Stimulated activated naive CD8-positive, alpha-beta T cell treated with anti-CD3 and anti-CD28 coated beads, Interleukin-15, amount 100 ng/mL, for 72 hours (primary cell): ENCODE results near the gene ARL16.

ENCODE experiments used
- ATAC-seq: fragments of 150-1000 bp; cut with Tn5 transposase; 2 replicates; pipeline ENCODE4 v1.10.0; 2021; ENCODE audit warnings: mild to moderate bottlenecking, moderate library complexity
- DNase-seq, 2 donors: peaks; one replicate each; pipeline ENCODE4 v3.0.0; 2021 to 2022
- H3K27ac Mint-ChIP-seq, 2 donors: one replicate each; pipeline ENCODE4 v1.8.0; 2022; ENCODE audit warnings: mild to moderate bottlenecking in 2 of 2, mixed read lengths in 2 of 2, moderate library complexity in 2 of 2
- H3K27me3 Mint-ChIP-seq: one replicate; pipeline ENCODE4 v1.8.0; 2022; ENCODE audit warnings: mixed read lengths
- H3K4me1 Mint-ChIP-seq: one replicate; pipeline ENCODE4 v1.8.0; 2022; ENCODE audit warnings: mild to moderate bottlenecking, mixed read lengths
- H3K4me3 Mint-ChIP-seq, 2 donors: one replicate each; pipeline ENCODE4 v1.8.0; 2022; ENCODE audit warnings: mild to moderate bottlenecking in 2 of 2, mixed read lengths in 2 of 2, moderate library complexity in 1 of 2
- H3K9me3 Mint-ChIP-seq, 2 donors: one replicate each; pipeline ENCODE4 v1.8.0; 2022; ENCODE audit warnings: mixed read lengths in 2 of 2

The ARL16 gene

DNA sequence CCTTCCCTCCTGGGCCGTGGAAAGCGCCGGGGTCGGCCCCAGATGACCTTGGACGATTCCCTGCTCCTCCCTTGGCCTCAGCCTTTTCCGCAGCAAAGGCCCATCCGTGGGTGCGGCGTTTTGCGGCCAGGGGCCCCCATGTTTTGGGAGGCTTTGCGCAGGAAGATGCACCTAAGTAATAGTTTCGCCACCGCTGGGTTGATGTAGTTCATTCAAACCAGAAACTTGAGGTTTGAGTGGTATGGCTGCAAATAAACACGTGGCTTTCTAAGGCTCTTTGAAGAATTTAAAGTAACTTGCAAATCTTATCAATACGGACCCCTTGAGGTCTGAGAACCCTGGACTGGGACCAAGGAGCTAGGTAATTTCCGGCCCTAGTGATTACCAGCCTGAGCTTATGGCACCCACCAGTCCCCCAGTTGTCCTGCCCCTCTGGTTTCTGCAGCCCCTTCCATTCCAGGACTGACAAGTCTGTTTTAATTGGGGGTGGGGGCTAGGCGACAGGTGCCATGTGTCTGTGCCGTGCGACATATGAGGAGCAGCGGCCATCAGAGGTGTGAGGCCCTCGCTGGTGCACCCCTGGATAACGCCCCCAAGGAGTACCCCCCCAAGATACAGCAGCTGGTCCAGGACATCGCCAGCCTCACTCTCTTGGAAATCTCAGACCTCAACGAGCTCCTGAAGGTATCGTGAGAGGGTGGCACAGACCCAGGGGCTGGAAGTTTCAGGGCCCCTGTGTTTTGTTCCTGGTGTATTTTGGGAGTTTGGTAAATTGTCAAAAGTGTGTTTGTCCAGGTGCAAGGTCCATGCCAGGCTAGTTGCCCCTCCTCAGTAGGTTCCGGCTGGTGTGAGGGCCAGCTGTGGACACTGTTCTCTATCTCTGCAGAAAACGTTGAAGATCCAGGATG lies 20.4 kb upstream of the ARL16 start:
- H3K27me3 Mint-ChIP-seq = no peaks in the 10 kb centered on the region
- peak overlapping the region; percentile 94 to 97 for H3K4me3 Mint-ChIP-seq
- peak; percentile 24 for ATAC-seq
- peaks cover 61% of the 10 kb centered on the region for H3K4me1 Mint-ChIP-seq
- H3K9me3 Mint-ChIP-seq = no peaks in the 10 kb centered on the region
- peak overlapping the region; percentile 40 to 67 for H3K27ac Mint-ChIP-seq
- DNase-seq = peak in 1 of 2 donors; percentile 47

DNA sequence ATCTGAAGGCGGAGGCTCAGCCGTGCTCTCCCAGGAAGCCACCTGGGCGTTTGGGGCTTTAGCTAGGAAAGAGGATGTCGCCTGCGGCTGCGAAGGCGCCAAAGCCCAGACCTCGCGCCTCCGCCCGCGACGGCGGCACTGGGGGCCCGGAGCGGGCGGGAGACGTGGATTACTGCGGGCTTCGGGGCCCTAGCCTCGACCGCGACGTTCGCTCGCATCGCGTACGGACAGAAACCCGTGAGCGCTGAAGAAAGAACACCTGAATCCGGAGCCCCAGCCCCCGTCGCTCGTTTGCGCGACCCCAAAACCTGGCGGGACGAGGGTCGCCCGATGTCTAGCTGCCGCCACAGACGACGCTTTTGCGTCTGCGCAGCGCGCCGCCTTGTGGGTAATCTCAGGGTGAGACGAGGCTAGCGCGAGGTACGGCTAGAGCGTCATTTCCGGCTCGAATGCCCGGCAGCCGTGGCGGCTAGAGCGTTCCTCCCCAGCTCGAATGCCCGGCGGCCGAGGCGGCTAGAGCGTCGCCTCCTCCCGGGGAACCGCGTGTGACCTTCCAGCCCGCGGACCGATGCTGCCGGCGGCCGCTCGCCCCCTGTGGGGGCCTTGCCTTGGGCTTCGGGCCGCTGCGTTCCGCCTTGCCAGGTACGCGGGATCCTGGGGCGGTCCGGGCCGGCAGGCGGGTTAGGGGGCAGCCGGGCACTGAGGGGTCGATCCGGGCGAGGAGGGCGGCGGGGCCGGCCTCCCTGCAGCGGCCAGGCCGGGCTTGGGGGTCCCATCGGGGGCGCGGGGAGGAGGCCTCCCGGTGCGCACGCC lies 19.5 kb upstream of the ARL16 start, which contains the start of gene MRPL12:
Gene MRPL12 (plus strand): TSS at position 434 of the 813 bp plus-strand sequence. CDS start 135 bp downstream, at position 569.
- Mint-ChIP-seq H3K27ac (peak within 1 kb of the TSS; percentile 98 to 99), H3K9me3 (no peaks in the 10 kb centered on the region)

DNA sequence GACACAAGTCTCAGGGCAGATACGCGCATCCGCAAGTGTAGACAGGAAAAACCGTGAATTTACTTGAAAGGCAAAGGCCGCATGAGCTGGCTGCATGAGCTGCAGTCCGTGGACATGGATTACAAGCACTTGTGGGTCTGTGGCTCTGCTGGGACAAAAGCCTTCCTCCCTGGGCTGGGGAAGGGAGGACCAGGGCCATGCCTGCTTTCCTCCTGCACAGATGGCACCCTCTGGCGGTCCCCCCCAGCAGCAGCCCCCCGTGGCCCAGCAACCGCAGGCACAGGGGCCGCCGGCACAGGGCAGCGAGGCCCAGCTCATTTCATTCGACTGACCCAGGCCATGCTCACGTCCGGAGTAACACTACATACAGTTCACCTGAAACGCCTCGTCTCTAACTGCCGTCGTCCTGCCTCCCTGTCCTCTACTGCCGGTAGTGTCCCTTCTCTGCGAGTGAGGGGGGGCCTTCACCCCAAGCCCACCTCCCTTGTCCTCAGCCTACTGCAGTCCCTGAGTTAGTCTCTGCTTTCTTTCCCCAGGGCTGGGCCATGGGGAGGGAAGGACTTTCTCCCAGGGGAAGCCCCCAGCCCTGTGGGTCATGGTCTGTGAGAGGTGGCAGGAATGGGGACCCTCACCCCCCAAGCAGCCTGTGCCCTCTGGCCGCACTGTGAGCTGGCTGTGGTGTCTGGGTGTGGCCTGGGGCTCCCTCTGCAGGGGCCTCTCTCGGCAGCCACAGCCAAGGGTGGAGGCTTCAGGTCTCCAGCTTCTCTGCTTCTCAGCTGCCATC lies 17.9 kb upstream of the ARL16 start:
- ATAC-seq = no peak
- Mint-ChIP-seq H3K4me1 (peaks cover 61% of the 10 kb centered on the region), H3K27ac (peak overlapping the region; percentile 87 to 99), H3K9me3 (no peaks in the 10 kb centered on the region), H3K4me3 (peak overlapping the region; percentile 94 to 97), H3K27me3 (no peaks in the 10 kb centered on the region)
- DNase-seq = no peak

More for the DNA sequence above, 19.5 kb upstream of the ARL16 start, which contains the start of gene MRPL12:
- peak; percentile 92 for ATAC-seq
- DNase-seq = peak; percentile 85 to 89
- Mint-ChIP-seq H3K4me1 (peaks cover 61% of the 10 kb centered on the region), H3K4me3 (peak within 1 kb of the TSS; percentile 94 to 97), H3K27me3 (no peaks in the 10 kb centered on the region)

DNA sequence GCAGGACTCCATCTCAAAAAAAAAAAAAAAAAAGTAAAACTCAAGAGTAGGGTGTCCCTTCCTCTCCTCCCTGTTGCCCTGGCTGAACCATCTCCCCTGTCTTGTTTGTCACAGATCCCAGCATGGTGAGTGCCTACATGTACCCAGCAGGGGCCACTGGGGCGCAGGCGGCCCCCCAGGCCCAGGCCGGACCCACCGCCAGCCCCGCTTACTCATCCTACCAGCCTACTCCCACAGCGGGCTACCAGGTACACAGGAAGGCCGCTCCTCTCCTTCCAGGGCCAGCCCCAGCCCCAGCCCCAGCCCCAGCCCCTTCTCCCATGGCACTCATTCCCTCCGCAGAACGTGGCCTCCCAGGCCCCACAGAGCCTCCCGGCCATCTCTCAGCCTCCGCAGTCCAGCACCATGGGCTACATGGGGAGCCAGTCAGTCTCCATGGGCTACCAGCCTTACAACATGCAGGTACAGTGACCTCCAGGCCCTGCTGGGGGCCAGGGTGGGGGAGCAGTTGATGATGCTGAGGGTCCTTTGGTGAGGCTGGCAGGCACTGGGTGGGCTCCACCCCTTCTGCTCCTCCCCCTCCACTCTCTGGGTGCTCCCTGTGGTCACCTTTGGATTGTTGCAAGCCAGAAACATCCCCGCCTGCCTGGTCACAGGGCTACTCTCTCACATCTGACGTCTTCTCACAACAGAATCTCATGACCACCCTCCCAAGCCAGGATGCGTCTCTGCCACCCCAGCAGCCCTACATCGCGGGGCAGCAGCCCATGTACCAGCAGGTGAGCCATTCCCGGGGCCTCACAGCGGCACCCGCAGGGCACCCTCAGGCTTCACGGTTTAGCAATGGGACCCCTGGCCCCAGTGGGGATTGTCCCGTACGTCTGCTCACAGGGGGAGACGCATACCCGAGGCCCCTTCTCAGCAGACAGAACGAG lies 17.0 kb upstream of the ARL16 start:
- peak overlapping the region in 1 of 2 donors; percentile 99 for H3K27ac Mint-ChIP-seq
- H3K27me3 Mint-ChIP-seq = no peaks in the 10 kb centered on the region
- H3K4me1 Mint-ChIP-seq = peaks cover 52% of the 10 kb centered on the region
- DNase-seq = no peak
- H3K9me3 Mint-ChIP-seq = no peaks in the 10 kb centered on the region
- H3K4me3 Mint-ChIP-seq = peak overlapping the region; percentile 41 to 97
- ATAC-seq = no peak

DNA sequence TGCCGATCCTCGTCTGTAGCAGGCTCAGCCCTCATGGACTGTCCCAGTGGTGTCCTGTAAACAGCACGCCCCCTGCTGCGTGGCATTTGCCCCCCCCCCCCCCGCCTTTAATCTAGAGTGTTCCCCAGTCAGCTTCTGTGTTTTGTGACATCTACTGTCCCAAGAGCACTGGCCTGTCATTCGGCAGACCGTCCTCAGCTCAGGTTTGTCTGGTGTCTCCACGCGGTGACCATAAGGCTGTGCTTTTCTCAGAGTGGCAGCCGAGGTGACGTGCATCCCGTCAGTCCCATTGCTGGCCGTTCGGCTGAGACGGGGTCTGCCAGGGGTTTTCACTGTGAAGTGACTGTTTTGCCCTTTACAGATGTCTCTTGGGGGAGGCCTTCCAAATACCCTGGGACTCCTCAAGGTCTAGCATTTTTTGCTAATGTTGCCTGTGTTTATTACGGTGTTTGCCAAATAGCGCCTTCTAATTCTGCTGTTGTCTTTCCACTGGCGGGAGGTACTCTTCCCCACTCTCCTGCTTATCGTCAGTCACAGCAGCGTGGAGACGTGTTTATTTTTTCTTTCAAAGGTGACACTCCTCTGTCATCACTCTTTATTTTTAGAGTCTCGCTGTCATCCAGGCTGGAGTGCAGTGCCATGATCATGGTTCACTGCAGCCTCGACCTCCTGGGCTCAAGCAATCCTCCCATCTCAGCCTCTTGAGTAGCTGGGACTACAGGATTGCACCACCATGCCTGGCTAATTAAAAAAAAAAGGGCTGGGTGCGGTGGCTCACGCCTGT lies 13.9 kb upstream of the ARL16 start:
- Mint-ChIP-seq H3K4me3 (no peak overlapping the region), H3K4me1 (peaks cover 33% of the 10 kb centered on the region), H3K9me3 (no peaks in the 10 kb centered on the region), H3K27me3 (no peaks in the 10 kb centered on the region), H3K27ac (no peak overlapping the region)
- DNase-seq (no peak), ATAC-seq (no peak)

DNA sequence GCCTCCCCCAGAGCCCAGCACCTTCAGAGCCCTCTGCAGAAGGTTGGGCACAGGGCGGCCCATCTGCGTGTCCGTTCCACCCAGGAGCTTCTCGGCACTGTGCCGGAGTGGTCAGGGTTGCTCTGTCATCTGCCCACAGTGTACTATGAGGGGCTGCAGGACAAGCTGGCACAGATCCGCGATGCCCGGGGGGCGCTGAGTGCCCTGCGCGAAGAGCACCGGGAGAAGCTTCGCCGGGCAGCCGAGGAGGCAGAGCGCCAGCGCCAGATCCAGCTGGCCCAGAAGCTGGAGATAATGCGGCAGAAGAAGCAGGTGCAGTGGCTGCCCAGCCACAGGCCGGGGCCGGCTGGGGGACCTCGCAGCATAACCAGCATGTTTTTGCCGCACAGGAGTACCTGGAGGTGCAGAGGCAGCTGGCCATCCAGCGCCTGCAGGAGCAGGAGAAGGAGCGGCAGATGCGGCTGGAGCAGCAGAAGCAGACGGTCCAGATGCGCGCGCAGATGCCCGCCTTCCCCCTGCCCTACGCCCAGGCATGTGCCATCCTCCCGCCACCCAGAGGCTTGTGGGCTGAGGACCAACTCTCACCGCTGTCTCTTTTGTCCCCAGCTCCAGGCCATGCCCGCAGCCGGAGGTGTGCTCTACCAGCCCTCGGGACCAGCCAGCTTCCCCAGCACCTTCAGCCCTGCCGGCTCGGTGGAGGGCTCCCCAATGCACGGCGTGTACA lies 12.8 kb upstream of the ARL16 start:
- Mint-ChIP-seq H3K4me3 (no peak overlapping the region), H3K27me3 (no peaks in the 10 kb centered on the region), H3K27ac (no peak overlapping the region), H3K9me3 (no peaks in the 10 kb centered on the region), H3K4me1 (peaks cover 23% of the 10 kb centered on the region)
- peak; percentile 22 for ATAC-seq
- no peak for DNase-seq

DNA sequence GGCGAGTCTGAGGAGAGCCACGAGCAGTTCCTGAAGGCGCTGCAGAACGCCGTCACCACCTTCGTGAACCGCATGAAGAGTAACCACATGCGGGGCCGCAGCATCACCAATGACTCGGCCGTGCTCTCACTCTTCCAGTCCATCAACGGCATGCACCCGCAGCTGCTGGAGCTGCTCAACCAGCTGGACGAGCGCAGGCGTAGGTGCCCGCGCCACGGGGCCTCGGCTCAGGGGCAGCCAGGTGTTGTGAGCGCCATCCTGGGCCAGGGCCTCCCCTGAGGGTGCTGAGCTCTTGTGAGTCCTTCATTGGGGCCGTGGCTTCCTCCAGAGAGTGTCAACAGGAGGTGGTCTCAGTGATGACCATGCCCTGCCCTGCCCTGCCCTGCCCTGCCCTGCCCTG lies 12.2 kb upstream of the ARL16 start:
- Mint-ChIP-seq H3K27ac (no peak overlapping the region), H3K27me3 (no peaks in the 10 kb centered on the region), H3K4me3 (no peak overlapping the region), H3K9me3 (no peaks in the 10 kb centered on the region), H3K4me1 (peaks cover 17% of the 10 kb centered on the region)
- peak; percentile 14 for ATAC-seq
- DNase-seq = no peak

DNA sequence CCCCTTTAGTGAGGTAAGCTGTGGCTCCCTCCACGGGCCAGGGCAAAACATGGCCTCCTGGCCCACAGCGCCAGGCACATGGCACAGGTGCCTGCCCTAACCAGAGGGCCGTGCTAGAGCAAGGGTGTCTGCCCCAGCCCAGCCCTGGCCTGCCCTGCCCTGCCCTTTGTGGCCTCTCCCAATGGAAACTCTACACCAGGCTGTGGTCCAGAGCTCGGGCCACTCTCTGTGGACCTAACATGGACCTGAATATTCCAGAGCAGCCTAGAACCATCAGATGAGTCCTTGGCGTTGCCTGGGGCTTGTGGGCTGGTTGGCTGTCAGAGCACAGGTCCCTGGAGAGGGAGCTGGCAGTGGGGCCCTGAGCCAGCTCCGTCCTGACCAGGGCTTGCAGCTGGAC lies 11.6 kb upstream of the ARL16 start:
- Mint-ChIP-seq H3K27me3 (no peaks in the 10 kb centered on the region), H3K4me3 (no peak overlapping the region), H3K9me3 (no peaks in the 10 kb centered on the region), H3K4me1 (peaks cover 11% of the 10 kb centered on the region), H3K27ac (no peak overlapping the region)
- ATAC-seq (no peak), DNase-seq (no peak)

DNA sequence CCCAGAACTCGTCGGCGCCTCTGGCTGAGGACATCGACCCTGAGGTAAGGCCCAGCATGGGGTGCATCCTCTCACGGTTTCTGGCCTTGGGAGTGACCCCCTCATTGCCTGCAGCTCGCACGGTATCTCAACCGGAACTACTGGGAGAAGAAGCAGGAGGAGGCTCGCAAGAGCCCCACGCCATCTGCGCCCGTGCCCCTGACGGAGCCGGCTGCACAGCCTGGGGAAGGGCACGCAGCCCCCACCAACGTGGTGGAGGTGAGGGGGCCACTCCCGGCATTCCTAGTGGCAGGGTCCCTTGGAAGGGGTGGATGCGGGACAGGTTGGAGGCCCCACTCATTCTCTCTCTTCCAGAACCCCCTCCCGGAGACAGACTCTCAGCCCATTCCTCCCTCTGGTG lies 11.2 kb upstream of the ARL16 start:
- peaks cover 11% of the 10 kb centered on the region for H3K4me1 Mint-ChIP-seq
- no peak for DNase-seq
- H3K4me3 Mint-ChIP-seq = no peak overlapping the region
- no peak for ATAC-seq
- H3K9me3 Mint-ChIP-seq = no peaks in the 10 kb centered on the region
- no peaks in the 10 kb centered on the region for H3K27me3 Mint-ChIP-seq
- H3K27ac Mint-ChIP-seq = no peak overlapping the region

DNA sequence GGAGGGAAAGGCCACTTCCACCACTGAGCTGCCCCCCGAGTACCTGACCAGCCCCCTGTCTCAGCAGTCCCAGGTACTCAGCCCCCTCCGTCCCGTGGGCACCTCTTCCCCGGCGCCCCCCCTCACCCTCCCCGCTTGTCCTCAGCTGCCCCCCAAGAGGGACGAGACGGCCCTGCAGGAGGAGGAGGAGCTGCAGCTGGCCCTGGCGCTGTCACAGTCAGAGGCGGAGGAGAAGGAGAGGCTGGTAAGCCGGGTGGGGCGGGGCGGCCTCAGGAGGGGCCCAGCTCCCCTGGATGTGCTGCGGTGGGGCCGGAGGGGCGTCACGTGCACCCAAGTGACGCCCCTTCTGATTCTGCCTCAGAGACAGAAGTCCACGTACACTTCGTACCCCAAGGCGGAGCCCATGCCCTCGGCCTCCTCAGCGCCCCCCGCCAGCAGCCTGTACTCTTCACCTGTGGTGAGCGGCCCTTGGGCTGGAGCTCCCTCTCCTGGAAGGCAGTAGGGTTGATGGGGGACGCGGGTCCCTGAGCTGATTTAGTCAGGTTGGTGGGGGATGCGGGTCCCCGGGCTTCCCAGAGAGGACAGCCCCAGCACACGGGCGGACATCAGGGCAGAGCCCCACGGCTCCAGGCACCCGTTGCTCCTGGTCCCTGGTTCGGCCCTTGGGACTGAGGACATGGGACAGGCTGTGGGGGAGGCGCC lies 10.1 kb upstream of the ARL16 start:
- H3K27me3 Mint-ChIP-seq = no peaks in the 10 kb centered on the region
- H3K4me1 Mint-ChIP-seq = peaks cover 20% of the 10 kb centered on the region
- ATAC-seq = peak; percentile 17
- no peak overlapping the region for H3K4me3 Mint-ChIP-seq
- H3K9me3 Mint-ChIP-seq = no peaks in the 10 kb centered on the region
- H3K27ac Mint-ChIP-seq = peak overlapping the region in 1 of 2 donors; percentile 59
- DNase-seq = no peak

DNA sequence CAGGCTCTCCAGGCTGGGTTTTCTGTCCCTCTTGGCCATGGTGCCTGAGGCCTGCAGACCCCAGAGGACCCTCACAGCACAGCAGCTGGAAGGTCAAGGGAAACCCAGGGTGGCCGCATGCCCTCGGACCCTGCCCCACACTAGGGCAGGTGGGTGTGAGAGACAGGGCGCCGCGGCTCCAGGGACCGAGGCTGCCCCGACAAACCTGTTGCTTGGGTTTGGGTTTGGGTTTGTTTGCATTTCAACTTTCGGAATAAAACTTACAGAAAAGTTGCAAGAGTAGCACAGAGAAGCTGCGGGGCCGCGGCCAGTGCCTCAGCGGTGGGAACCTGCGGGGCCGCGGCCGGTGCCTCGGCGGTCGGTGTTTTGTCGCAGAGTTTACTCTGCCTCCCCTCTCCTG lies 8.0 kb upstream of the ARL16 start:
- ATAC-seq = no peak
- H3K27me3 Mint-ChIP-seq = no peaks in the 10 kb centered on the region
- no peak for DNase-seq
- H3K4me3 Mint-ChIP-seq = no peak overlapping the region
- peaks cover 22% of the 10 kb centered on the region for H3K4me1 Mint-ChIP-seq
- H3K9me3 Mint-ChIP-seq = no peaks in the 10 kb centered on the region
- no peak overlapping the region for H3K27ac Mint-ChIP-seq

DNA sequence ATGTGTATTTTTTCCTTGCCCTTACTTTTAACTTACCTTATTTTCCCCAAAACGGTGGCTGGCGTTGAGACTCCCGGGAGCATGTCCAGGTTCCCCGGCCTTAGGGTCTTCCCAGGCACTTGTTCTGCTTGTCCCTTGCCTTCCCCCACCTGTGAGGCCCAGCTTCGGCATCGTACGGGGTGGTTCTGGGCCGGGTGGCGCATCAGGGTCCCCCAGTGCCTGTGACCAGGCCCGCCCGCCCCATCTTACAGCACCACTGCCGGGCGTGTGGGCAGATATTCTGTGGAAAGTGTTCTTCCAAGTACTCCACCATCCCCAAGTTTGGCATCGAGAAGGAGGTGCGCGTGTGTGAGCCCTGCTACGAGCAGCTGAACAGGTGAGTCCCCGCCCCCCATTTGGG lies 7.6 kb upstream of the ARL16 start:
- Mint-ChIP-seq H3K27ac (peak overlapping the region in 1 of 2 donors; percentile 64), H3K27me3 (no peaks in the 10 kb centered on the region), H3K9me3 (no peaks in the 10 kb centered on the region), H3K4me3 (no peak overlapping the region), H3K4me1 (peaks cover 26% of the 10 kb centered on the region)
- ATAC-seq (no peak), DNase-seq (no peak)

DNA sequence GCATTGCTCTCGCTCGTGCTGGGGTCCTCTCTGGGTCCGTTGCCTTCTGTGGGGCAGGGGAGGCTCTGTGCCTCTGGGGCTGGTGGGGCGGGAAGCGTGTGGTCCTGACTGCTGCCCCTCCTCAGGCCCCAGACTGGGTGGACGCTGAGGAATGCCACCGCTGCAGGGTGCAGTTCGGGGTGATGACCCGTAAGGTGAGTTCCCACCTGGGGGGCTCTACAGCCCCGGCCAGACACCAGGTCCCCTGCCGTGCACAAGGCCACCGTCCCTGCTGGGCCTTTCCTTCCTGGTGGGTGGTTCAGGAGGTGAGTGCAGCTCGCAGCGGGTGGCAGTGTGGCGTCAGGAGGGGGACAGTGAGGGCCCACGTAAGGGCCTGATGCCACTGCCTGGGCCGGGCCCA lies 7.0 kb upstream of the ARL16 start:
- no peak for ATAC-seq

More for the DNA sequence above, 7.0 kb upstream of the ARL16 start:
- Mint-ChIP-seq H3K9me3 (no peaks in the 10 kb centered on the region), H3K4me1 (peaks cover 33% of the 10 kb centered on the region), H3K27me3 (no peaks in the 10 kb centered on the region), H3K4me3 (no peak overlapping the region), H3K27ac (no peak overlapping the region)
- no peak for DNase-seq
